Natural killer cell treated with Interleukin-12 subunit alpha and Interleukin-12 subunit beta and Interleukin-15 and Interleukin-18, amount 100 ng/mL, for 72 hours (primary cell): Measurements from ENCODE around the gene RBM7. TPM values are rescaled to one million over a fixed set of nuclear protein-coding genes. Genes with fewer than 3 reads are reported as not detected.

ENCODE experiments used
- ATAC-seq, 2 donors: fragments of 150-1000 bp; cut with Tn5 transposase in 1 of 2; sonication (Bioruptor Pico), chemical (Tn5 transposase) in 1 of 2; 2 replicates each; pipeline ENCODE4 v1.10.0; 2021
- DNase-seq: peaks from one replicate; pipeline ENCODE4 v3.0.0; 2022; ENCODE audit warnings: low spot score
- H3K27ac Mint-ChIP-seq, 2 donors: 1 replicate in 1 of 2; 2 replicates in 1 of 2; pipeline ENCODE4 v1.8.0; 2022; ENCODE audit warnings: mixed read lengths in 2 of 2, mild to moderate bottlenecking in 1 of 2, moderate library complexity in 1 of 2
- H3K27me3 Mint-ChIP-seq, 2 donors: 1 replicate in 1 of 2; 2 replicates in 1 of 2; pipeline ENCODE4 v1.8.0; 2022; ENCODE audit warnings: mixed read lengths in 2 of 2
- H3K36me3 Mint-ChIP-seq: one replicate; pipeline ENCODE4 v1.8.0; 2022; ENCODE audit warnings: mixed read lengths
- H3K4me1 Mint-ChIP-seq, 2 donors: 1 replicate in 1 of 2; 2 replicates in 1 of 2; pipeline ENCODE4 v1.8.0; 2022; ENCODE audit warnings: low read depth in 2 of 2, mixed read lengths in 2 of 2, mild to moderate bottlenecking in 1 of 2
- H3K4me3 Mint-ChIP-seq: one replicate; pipeline ENCODE4 v1.8.0; 2022; ENCODE audit warnings: mixed read lengths
- H3K9me3 Mint-ChIP-seq: 2 replicates; pipeline ENCODE4 v1.8.0; 2022; ENCODE audit warnings: mixed read lengths
- total RNA-seq, 2 donors: library from RNA; stranded (reverse); gene quantifications; one replicate each; pipeline ENCODE4 v1.2.3, GENCODE V29; 2022

RBM7 gene
- total RNA-seq, 2 donors from 2014 or later: 20.2 to 34.1 TPM

DNA sequence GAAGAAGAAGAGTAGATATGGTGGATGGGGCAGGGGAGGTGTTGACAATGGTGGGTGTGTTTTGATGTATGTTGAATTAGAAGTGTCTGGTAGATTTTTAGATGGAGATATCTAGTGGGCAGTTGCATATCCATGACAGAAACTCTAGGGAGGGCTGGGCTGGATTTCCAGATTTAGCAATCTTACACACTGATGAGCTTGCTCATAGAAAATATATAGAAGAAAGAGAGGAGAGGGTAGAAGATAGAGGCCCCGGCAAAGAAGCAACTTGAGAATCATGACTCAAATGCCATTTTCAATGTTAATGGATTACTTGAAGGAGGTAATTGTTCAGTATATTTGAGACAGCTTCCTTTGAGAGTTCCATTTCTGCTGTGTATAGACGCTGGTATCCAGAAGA lies 47.0 kb downstream of the RBM7 start:
- H3K4me3 Mint-ChIP-seq: no peak overlapping the region
- no peaks in the 10 kb centered on the region for H3K9me3 Mint-ChIP-seq
- H3K27ac Mint-ChIP-seq: no peak overlapping the region
- H3K4me1 Mint-ChIP-seq: peaks cover 0 to 8% of the 10 kb centered on the region in 2 donors
- no peak for ATAC-seq
- no peaks in the 10 kb centered on the region for H3K27me3 Mint-ChIP-seq
- no peak for DNase-seq
- peaks cover 12% of the 10 kb centered on the region for H3K36me3 Mint-ChIP-seq

- no peak overlapping the region for H3K4me3 Mint-ChIP-seq
- H3K27ac Mint-ChIP-seq: no peak overlapping the region
- H3K27me3 Mint-ChIP-seq: no peaks in the 10 kb centered on the region
- ATAC-seq: no peak
- peaks cover 0 to 8% of the 10 kb centered on the region in 2 donors for H3K4me1 Mint-ChIP-seq
- H3K36me3 Mint-ChIP-seq: peaks cover 12% of the 10 kb centered on the region
- no peak for DNase-seq
- H3K9me3 Mint-ChIP-seq: no peaks in the 10 kb centered on the region
Observed at GRCh38 chr11:114447892-114448291, 47.4 kb downstream of the RBM7 start.

DNA sequence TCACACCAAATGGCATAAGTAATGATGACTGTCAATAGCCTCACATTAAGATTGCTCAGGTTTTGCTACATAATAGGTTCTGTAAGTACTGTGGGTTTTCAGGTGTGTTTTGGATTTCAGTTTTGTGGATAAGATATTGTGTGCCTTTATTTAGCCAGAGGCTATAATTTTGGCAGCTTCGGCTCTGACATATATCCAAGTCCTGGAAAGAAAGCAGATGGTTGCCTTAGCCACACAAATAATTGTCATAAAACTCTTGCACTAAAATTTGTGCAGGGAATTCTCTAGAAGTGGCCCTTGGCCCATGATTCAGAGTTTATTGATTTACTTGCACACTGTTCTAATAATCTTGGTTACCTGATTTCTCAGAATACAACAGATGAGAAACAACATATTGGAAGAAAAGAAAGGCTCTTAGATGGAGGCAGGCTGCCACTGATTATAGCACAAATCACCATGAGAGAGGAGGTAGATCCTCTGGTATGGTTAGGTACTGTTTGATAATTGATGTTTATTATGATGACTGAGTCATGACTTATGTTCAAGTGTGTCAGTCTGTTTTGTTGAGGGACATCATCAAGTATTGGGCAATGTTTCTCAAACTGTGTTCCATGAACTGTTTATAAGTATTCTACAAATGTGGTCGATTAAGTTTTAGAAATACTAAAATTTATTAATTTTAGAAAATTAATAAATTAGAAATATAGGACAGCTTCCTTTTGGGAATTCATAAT lies 48.5 kb downstream of the RBM7 start:
- no peaks in the 10 kb centered on the region for H3K27me3 Mint-ChIP-seq
- peaks cover 0 to 8% of the 10 kb centered on the region in 2 donors for H3K4me1 Mint-ChIP-seq
- H3K27ac Mint-ChIP-seq: no peak overlapping the region
- no peak overlapping the region for H3K4me3 Mint-ChIP-seq
- no peaks in the 10 kb centered on the region for H3K9me3 Mint-ChIP-seq
- ATAC-seq (no peak), DNase-seq (no peak)
- peaks cover 12% of the 10 kb centered on the region for H3K36me3 Mint-ChIP-seq

DNA sequence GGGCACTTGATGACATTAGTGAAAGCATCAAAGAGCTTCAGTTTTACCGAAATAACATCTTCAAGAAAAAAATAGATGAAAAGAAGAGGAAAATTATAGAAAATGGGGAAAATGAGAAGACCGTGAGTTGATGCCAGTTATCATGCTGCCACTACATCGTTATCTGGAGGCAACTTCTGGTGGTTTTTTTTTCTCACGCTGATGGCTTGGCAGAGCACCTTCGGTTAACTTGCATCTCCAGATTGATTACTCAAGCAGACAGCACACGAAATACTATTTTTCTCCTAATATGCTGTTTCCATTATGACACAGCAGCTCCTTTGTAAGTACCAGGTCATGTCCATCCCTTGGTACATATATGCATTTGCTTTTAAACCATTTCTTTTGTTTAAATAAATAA lies 49.4 kb downstream of the RBM7 start:
- Mint-ChIP-seq H3K4me1 (peaks cover 0 to 8% of the 10 kb centered on the region in 2 donors), H3K36me3 (peaks cover 12% of the 10 kb centered on the region)

DNA sequence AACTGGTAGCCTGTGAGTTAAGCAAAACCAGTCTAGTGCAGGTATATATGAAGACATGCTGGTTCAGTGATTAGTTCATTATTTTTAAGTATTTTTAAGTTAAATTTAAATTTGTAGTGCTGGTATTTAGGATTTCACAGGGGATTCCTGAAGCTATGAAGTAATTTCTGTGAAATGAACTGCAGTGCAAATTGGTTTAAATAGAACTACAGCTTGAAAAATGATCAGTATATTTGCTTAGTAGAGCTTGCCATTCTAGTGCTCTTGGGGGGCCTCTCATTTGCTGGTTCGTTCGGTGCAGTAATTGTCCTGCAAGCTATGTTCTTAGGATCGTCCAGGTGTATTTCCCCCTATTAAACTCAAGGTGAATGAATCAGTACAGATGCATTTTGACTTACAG lies 51.9 kb downstream of the RBM7 start:
- Mint-ChIP-seq H3K9me3 (no peaks in the 10 kb centered on the region), H3K27me3 (no peaks in the 10 kb centered on the region), H3K4me3 (no peak overlapping the region), H3K4me1 (peaks cover 0 to under 1% of the 10 kb centered on the region in 2 donors), H3K36me3 (peaks cover 5% of the 10 kb centered on the region), H3K27ac (no peak overlapping the region)
- DNase-seq (no peak), ATAC-seq (no peak)

More for the DNA sequence above, 49.4 kb downstream of the RBM7 start:
- H3K27ac Mint-ChIP-seq: no peak overlapping the region
- DNase-seq (no peak), ATAC-seq (no peak)
- no peak overlapping the region for H3K4me3 Mint-ChIP-seq
- no peaks in the 10 kb centered on the region for H3K27me3 Mint-ChIP-seq
- no peaks in the 10 kb centered on the region for H3K9me3 Mint-ChIP-seq

Other genes starting within 250 kb of the RBM7 start
- not detected for gene NNMT, start 104.3 kb upstream of the RBM7 start, total RNA-seq
- gene C11orf71, start 155 bp upstream of the RBM7 start, total RNA-seq: 1 to 10 TPM; 5.7 to 6.4 TPM
- 10 to 100 TPM; 43.8 to 49.6 TPM for gene REXO2, start 38.8 kb downstream of the RBM7 start, total RNA-seq
- gene NXPE1, start 159.2 kb downstream of the RBM7 start, total RNA-seq: not detected
- gene NXPE4, start 195.1 kb downstream of the RBM7 start, total RNA-seq: not detected